ENCODE results near the gene AMBN.
A peak's percentile ranks its signal among the peaks of the same experiment; 100 is the strongest.
"Not testable (repeated sequence)": the region's sequence is repeated elsewhere in the genome, so short reads cannot be mapped to it uniquely, and the experiment has no call there.

Gene AMBN

DNA sequence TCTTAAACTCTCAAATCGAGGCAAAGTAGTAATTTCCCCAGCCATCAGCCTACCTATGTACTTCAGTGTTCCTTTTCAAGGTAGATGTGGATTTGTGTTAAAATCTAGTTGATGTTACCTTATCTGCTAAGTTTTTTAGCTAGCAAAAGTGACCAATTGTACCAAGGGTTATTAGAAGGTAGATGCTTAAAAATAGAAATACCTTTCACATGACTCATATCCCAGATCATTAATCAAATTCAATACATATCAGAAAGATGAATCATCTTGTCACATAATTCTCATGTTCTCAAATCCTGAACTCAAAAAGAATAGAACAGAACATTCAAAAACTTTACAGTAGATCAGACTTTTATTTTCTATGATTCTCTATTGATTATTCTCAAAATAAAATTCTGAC, 40.0 kb downstream of the AMBN start:
- no peaks in the 10 kb centered on the region for H3K27me3 ChIP-seq (replicated peaks; ENCODE audit: control insufficient read depth, insufficient read depth, low read length)
- no peaks in the 10 kb centered on the region; the same call in 1 of the 2 replicates for H3K36me3 ChIP-seq (ENCODE audit: control insufficient read depth, insufficient read depth, low read length)
- H3K4me3 ChIP-seq (replicated peaks; ENCODE audit: low read depth, low read length): no peak overlapping the region
- TF ChIP-seq, protein P1, sequence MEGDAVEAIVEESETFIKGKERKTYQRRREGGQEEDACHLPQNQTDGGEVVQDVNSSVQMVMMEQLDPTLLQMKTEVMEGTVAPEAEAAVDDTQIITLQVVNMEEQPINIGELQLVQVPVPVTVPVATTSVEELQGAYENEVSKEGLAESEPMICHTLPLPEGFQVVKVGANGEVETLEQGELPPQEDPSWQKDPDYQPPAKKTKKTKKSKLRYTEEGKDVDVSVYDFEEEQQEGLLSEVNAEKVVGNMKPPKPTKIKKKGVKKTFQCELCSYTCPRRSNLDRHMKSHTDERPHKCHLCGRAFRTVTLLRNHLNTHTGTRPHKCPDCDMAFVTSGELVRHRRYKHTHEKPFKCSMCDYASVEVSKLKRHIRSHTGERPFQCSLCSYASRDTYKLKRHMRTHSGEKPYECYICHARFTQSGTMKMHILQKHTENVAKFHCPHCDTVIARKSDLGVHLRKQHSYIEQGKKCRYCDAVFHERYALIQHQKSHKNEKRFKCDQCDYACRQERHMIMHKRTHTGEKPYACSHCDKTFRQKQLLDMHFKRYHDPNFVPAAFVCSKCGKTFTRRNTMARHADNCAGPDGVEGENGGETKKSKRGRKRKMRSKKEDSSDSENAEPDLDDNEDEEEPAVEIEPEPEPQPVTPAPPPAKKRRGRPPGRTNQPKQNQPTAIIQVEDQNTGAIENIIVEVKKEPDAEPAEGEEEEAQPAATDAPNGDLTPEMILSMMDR (IDR thresholded peaks at IDR 0.05; ENCODE audit: insufficient read depth, low read length, poor library complexity, severe bottlenecking): no peak
- DNase-seq (ENCODE audit: extremely low read depth, insufficient read length): no peak

DNA sequence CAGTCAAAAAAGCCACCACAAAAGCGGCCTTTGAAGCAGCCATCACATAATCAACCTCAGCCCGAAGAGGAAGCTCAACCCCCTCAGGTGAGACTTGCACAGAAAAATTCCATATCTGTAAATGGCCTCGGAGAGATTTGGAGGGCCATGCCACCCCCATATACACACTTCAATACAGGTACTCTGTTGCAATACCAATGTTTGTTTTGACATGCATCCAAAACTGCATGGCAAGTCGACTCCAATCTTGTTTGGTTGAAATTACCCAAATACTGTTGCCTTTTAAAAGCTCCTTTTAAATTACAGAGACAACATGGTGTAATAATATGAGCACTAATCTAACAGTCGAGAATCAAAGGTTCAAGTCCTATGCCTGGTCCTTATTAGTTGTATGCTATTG, 42.4 kb downstream of the AMBN start:
- TF ChIP-seq, protein P1 (IDR thresholded peaks at IDR 0.05; ENCODE audit: insufficient read depth, low read length, poor library complexity, severe bottlenecking): no peak
- no peak overlapping the region for H3K4me3 ChIP-seq (replicated peaks; ENCODE audit: low read depth, low read length)
- DNase-seq (ENCODE audit: extremely low read depth, insufficient read length): no peak

DNA sequence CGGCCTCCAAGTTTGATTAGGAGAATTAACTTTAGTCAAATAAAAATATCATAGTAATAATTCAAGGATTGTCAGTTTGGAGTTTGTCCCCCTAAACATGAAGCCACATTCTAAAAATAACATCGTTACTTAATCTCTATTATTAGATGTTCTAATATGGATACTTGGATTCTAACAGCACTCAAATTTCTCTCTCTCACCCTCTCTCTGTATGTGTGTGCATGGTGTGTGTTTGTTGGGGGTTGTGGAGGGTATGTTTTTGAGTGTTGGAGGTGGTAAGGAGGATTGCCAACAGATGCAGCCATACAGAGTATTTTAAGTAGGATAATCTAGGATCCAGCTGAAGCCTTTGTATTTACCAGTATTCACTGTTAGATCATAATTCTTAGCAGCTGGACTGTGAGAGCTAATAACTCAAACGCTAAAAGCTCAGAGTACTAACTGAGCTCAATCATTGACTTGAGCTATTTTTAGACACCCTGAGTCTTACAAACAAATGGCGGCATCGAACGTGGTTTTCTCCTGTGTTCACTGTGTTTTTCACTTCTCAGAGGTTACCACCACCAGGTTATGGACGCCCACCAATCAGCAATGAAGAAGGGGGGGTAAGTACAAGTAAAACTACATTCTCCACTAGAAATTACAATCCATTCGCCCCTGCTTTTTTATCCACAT, 45.3 kb downstream of the AMBN start:
- Histone ChIP-seq H3K36me3 (ENCODE audit: control insufficient read depth, insufficient read depth, low read length) (no peaks in the 10 kb centered on the region; the same call in 1 of the 2 replicates), H3K27me3 (replicated peaks; ENCODE audit: control insufficient read depth, insufficient read depth, low read length) (no peaks in the 10 kb centered on the region), H3K4me3 (replicated peaks; ENCODE audit: low read depth, low read length) (no peak overlapping the region)
- DNase-seq (ENCODE audit: extremely low read depth, insufficient read length): no peak
- TF ChIP-seq, protein P1 (IDR thresholded peaks at IDR 0.05; ENCODE audit: insufficient read depth, low read length, poor library complexity, severe bottlenecking): no peak

More for the DNA sequence above, 42.4 kb downstream of the AMBN start:
- Histone ChIP-seq H3K27me3 (replicated peaks; ENCODE audit: control insufficient read depth, insufficient read depth, low read length) (no peaks in the 10 kb centered on the region), H3K36me3 (ENCODE audit: control insufficient read depth, insufficient read depth, low read length) (no peaks in the 10 kb centered on the region; the same call in 1 of the 2 replicates)

DNA sequence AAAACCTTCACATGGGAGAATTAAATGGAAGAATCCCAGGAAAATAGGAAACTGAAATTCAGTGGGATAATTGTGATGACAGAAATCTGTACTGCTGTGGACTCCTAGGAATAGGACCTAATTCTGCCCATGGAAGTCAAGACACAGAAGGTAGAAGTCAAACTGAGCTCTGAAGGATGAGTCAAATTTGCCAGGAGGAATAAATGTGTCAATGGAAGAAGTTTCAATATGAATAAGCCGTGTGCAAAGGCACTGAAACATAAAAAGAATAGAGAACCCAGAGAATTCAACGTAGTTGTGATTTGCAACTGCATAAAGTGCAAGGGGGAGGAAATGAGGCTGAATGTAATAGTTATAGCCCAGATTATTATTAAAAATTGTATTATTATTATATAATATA, 48.1 kb downstream of the AMBN start:
- DNase-seq (ENCODE audit: extremely low read depth, insufficient read length): no peak
- H3K36me3 ChIP-seq (ENCODE audit: control insufficient read depth, insufficient read depth, low read length): no peaks in the 10 kb centered on the region
- TF ChIP-seq, protein P1 (IDR thresholded peaks at IDR 0.05; ENCODE audit: insufficient read depth, low read length, poor library complexity, severe bottlenecking): no peak
- no peaks in the 10 kb centered on the region for H3K27me3 ChIP-seq (replicated peaks; ENCODE audit: control insufficient read depth, insufficient read depth, low read length)
- H3K4me3 ChIP-seq (replicated peaks; ENCODE audit: low read depth, low read length): no peak overlapping the region

DNA sequence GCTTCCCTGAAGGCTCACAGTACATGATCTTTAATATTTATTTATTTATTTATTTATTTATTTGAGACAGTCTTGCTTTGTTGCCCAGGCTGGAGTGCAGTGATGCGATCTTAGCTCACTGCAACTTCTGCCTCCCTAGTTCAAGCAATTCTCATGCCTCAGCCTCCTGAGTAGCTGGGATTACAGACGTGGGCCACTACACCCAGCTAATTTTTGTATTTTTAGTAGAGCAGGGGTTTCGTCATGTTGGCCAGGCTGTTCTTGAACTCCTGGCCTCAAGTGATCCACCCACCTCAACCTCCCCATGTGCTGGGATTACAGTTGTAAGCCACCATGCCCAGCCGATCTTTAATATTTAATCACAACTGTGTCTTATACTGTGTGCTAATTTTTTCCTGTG, 58.7 kb downstream of the AMBN start:
- H3K27me3 ChIP-seq (replicated peaks; ENCODE audit: control insufficient read depth, insufficient read depth, low read length); DNase-seq (ENCODE audit: extremely low read depth, insufficient read length); H3K4me3 ChIP-seq (replicated peaks; ENCODE audit: low read depth, low read length); H3K36me3 ChIP-seq (ENCODE audit: control insufficient read depth, insufficient read depth, low read length): not testable (repeated sequence)

DNA sequence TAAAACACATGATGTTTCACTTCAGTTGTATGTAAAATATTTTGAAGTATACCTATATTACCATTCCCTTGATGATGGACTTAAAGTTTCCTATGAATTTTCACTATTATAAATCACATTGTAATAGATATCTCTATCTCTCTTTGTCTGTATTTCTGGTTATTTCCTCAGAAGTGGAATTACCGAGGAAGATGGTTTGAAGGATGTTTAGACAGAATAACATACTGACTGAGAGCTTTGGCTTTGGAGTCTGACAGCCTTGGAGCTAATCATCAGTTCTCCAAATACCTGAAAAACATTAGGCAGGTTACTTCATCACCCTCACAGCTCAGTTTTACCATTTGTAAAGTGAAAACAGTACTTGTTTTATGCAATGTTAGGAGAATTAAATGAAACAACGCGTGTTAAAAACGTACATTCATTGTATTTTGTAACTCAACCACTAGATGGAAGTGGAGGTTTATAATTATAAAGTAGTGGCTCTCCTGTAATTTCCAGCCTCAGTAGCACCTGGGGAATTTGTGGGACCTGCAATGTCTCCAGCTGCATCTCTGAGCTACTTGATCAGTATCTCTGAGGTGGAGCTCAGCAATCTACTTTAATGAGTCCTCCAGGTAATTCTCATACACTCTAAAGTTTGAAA, 59.9 kb downstream of the AMBN start:
- TF ChIP-seq, protein P1 (IDR thresholded peaks at IDR 0.05; ENCODE audit: insufficient read depth, low read length, poor library complexity, severe bottlenecking): peak; percentile 35
- no peaks in the 10 kb centered on the region for H3K27me3 ChIP-seq (replicated peaks; ENCODE audit: control insufficient read depth, insufficient read depth, low read length)
- no peak overlapping the region for H3K4me3 ChIP-seq (replicated peaks; ENCODE audit: low read depth, low read length)
- no peak for DNase-seq (ENCODE audit: extremely low read depth, insufficient read length)
- H3K36me3 ChIP-seq (ENCODE audit: control insufficient read depth, insufficient read depth, low read length): no peaks in the 10 kb centered on the region; the same call in 1 of the 2 replicates
